Measurements from ENCODE around the gene GRM1. TPM values are rescaled to one million over a fixed set of nuclear protein-coding genes. Genes with fewer than 3 reads are reported as not detected.
"Not testable (repeated sequence)": the region's sequence is repeated elsewhere in the genome, so short reads cannot be mapped to it uniquely, and the experiment has no call there.

The GRM1 gene
- total RNA-seq, 4 donors from 2014 or later = 0.13 TPM; not detected in 3

DNA sequence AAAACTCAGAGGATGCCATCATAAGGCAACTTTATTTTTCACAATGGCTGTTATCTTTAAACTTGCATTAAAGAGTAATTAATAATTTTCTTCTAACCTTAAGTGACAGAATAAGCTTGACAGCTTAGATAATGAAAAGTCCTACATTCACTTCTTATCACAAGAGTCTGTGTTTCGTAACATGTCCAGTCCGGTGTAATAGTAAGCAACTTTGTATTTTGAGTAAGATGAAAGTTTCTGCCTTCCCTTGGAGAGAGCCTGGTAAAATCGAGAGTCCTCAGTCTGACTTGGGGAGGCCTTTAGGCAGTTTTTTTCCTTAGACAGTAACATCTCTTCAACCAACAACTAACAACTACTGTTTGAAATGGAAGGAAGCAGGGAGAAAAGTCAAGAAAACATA is 195.6 kb downstream of the GRM1 start:
- no peak for TF ChIP-seq POLR2A (IDR thresholded peaks at IDR 0.05)
- no peak for TF ChIP-seq POLR2AphosphoS5 (IDR thresholded peaks at IDR 0.05)
- TF ChIP-seq EP300 (IDR thresholded peaks at IDR 0.05) = no peak
- TF ChIP-seq, protein P1, sequence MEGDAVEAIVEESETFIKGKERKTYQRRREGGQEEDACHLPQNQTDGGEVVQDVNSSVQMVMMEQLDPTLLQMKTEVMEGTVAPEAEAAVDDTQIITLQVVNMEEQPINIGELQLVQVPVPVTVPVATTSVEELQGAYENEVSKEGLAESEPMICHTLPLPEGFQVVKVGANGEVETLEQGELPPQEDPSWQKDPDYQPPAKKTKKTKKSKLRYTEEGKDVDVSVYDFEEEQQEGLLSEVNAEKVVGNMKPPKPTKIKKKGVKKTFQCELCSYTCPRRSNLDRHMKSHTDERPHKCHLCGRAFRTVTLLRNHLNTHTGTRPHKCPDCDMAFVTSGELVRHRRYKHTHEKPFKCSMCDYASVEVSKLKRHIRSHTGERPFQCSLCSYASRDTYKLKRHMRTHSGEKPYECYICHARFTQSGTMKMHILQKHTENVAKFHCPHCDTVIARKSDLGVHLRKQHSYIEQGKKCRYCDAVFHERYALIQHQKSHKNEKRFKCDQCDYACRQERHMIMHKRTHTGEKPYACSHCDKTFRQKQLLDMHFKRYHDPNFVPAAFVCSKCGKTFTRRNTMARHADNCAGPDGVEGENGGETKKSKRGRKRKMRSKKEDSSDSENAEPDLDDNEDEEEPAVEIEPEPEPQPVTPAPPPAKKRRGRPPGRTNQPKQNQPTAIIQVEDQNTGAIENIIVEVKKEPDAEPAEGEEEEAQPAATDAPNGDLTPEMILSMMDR (IDR thresholded peaks at IDR 0.05) = no peak
- ATAC-seq = no peak
- H3K9me3 ChIP-seq = no peaks in the 10 kb centered on the region
- H3K4me3 ChIP-seq = no peak overlapping the region
- H3K36me3 ChIP-seq = no peaks in the 10 kb centered on the region
- no peaks in the 10 kb centered on the region for H3K4me1 ChIP-seq
- H3K27me3 ChIP-seq = no peaks in the 10 kb centered on the region
- no peak overlapping the region for H3K27ac ChIP-seq
- 29 to 34% methylated on average over 3 of the region's 3 CpGs for WGBS, 2 donors (ENCODE audit: low coverage in 1 of 2)

DNA sequence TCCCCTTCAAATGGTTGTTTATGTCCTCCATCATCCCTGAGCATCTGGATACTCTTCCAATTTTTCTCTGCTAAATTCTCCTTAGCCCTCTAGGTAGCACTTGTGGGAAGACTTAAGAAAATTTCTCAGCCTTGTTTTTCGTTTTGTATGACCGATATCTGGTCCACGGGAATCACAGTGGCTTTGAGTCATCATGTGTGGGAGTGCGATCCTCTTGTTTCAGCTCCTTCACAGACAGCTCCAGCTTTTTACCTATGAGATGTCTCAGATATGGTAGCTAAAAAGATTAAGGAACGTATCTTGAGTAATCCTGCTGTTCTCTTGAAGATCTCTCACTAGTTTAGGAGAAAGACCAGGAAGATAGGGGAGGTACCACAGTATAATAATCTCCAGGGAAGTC is 196.1 kb downstream of the GRM1 start:
- H3K27me3 ChIP-seq = no peaks in the 10 kb centered on the region
- no peak for TF ChIP-seq EP300 (IDR thresholded peaks at IDR 0.05)
- TF ChIP-seq POLR2A (IDR thresholded peaks at IDR 0.05) = no peak
- TF ChIP-seq, protein P1 (IDR thresholded peaks at IDR 0.05) = no peak
- no peak for TF ChIP-seq POLR2AphosphoS5 (IDR thresholded peaks at IDR 0.05)
- H3K36me3 ChIP-seq = no peaks in the 10 kb centered on the region
- no peak for ATAC-seq
- H3K4me1 ChIP-seq = no peaks in the 10 kb centered on the region
- H3K27ac ChIP-seq = no peak overlapping the region
- WGBS, 2 donors (ENCODE audit: low coverage in 1 of 2) = 69 to 100% methylated on average over 3 to 5 of the region's 5 CpGs
- H3K4me3 ChIP-seq = no peak overlapping the region
- H3K9me3 ChIP-seq = no peaks in the 10 kb centered on the region

DNA sequence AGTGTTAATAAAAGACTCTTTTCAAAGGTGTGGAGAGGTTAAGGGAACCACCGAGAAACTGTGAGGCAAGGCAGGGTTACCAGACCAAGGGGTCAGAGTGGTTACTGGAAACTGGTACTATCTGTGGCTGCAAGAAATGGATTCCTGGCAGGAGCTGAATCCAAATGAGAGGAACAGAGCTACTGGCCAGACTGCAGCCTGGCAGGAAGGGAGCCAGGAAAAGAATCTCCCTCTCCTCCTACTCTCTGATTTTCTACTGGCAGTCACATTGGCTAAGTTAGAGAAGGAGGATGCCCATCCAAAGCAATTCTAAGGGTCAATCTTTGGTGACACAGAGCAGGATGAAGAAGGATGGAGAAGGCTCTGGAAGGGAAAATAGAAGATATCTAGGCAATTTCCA is 211.5 kb downstream of the GRM1 start:
- H3K4me3 ChIP-seq = no peak overlapping the region

DNA sequence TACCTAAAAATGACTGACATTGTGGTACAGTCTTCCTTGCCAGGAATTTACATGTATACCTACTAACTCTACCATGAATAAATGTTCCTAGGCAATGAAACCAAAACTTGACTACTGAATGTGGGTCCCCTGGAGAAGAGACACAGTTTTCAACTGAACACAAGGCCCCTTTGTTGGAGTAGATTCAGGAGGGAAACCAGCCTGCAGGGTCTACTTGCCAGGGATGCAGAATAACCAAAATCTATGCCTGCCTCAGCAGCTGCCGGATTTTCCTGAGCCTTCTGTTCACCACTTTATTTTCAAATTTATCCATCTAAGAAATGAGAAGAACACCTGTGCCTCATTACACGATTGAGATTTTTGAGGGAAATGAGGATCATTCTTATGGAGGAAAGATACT is 211.9 kb downstream of the GRM1 start:
- no peak for TF ChIP-seq POLR2AphosphoS5 (IDR thresholded peaks at IDR 0.05)
- H3K36me3 ChIP-seq = no peaks in the 10 kb centered on the region
- peaks cover 0 to 5% (median 0%) of the 10 kb centered on the region in 3 donors for H3K9me3 ChIP-seq
- 57 to 72% methylated on average over 2 of the region's 2 CpGs for WGBS, 2 donors (ENCODE audit: low coverage in 1 of 2)
- H3K4me1 ChIP-seq = no peaks in the 10 kb centered on the region
- H3K27me3 ChIP-seq = no peaks in the 10 kb centered on the region
- no peak overlapping the region for H3K27ac ChIP-seq
- H3K4me3 ChIP-seq = no peak overlapping the region
- no peak for ATAC-seq

More for the DNA sequence above, 211.5 kb downstream of the GRM1 start:
- no peak for ATAC-seq
- Histone ChIP-seq H3K36me3 (no peaks in the 10 kb centered on the region), H3K27ac (no peak overlapping the region), H3K9me3 (peaks cover 0 to 5% (median 0%) of the 10 kb centered on the region in 3 donors), H3K4me1 (no peaks in the 10 kb centered on the region), H3K27me3 (no peaks in the 10 kb centered on the region)
- TF ChIP-seq POLR2AphosphoS5 (IDR thresholded peaks at IDR 0.05) (no peak), EP300 (IDR thresholded peaks at IDR 0.05) (no peak), POLR2A (IDR thresholded peaks at IDR 0.05) (no peak)
- TF ChIP-seq, protein P1 (IDR thresholded peaks at IDR 0.05) = no peak
- 44 to 71% methylated on average over 1 of the region's 1 CpG for WGBS, 2 donors (ENCODE audit: low coverage in 1 of 2)

DNA sequence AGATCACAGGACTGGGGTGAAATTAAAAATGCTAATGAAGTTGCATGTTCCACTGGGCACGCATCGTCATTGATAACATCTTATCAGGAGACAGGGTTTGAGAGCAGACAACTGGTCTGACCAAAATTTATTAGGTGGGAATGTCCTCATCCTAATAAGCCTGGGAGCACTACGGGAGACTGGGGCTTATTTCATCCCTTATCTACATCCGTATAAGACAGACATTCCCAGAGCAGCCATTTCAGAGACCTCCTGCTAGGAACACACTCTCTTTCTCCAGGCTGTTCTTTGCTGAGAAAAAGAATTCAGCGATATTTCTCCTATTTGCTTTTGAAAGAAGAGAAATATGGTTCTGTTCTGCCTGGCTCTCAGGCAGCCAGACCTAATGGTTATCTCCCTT is 214.8 kb downstream of the GRM1 start:
- not testable (repeated sequence) for ATAC-seq, H3K27ac ChIP-seq, H3K27me3 ChIP-seq, H3K9me3 ChIP-seq, H3K4me1 ChIP-seq, H3K36me3 ChIP-seq, H3K4me3 ChIP-seq
- WGBS, 2 donors (ENCODE audit: low coverage in 1 of 2) = 91 to 95% methylated on average over 5 of the region's 5 CpGs

DNA sequence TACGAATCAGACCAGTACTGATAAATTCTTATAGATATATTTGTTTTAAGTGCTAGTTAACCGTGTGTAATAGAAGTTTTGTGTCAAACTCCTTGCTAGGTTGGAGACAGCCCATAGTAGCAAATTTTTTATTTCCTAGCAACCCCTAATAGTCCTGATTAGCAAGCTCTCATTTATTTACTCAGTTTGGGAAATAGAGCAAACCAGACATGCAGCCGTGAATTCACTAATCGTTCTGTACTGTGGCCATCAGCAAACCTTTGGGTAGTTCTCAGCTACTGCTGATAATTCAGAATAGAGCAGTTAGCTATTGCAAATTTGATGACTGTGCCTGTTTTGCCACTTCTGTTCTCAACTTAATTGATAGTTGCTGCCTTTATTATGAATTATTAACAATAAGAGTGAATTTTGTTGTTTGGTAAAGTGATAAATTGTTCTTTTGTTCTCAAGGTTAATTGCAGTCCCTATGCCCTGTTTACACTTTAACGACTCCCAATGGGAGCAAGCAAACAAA is 215.8 kb downstream of the GRM1 start:
- H3K9me3 ChIP-seq = peaks cover 0 to 11% (median 0%) of the 10 kb centered on the region in 3 donors
- no peak for ATAC-seq
- no peak overlapping the region for H3K4me3 ChIP-seq
- no peaks in the 10 kb centered on the region for H3K36me3 ChIP-seq
- H3K27ac ChIP-seq = no peak overlapping the region
- H3K4me1 ChIP-seq = no peaks in the 10 kb centered on the region
- TF ChIP-seq POLR2A (IDR thresholded peaks at IDR 0.05) (no peak), EP300 (IDR thresholded peaks at IDR 0.05) (no peak), POLR2AphosphoS5 (IDR thresholded peaks at IDR 0.05) (no peak)
- TF ChIP-seq, protein P1 (IDR thresholded peaks at IDR 0.05) = no peak
- no peaks in the 10 kb centered on the region for H3K27me3 ChIP-seq
- WGBS, 2 donors (ENCODE audit: low coverage in 1 of 2) = 71 to 82% methylated on average over 3 to 5 of the region's 5 CpGs
